Type B pancreatic cell (in vitro differentiated cells): ENCODE measurements around the gene CACNA1C. TPM values are rescaled to one million over a fixed set of nuclear protein-coding genes. Genes with fewer than 3 reads are reported as not detected.

Source experiments
- DNase-seq: peaks from one replicate; pipeline ENCODE4 v3.0.0; 2021; ENCODE audit warnings: mixed read lengths; ENCODE audit not compliant: unreplicated experiment; ENCODE audit errors: extremely low spot score
- H3K27ac Mint-ChIP-seq: 2 replicates; pipeline ENCODE4 v1.8.0; 2021; ENCODE audit warnings: mild to moderate bottlenecking, mixed read lengths
- H3K27me3 Mint-ChIP-seq: 2 replicates; pipeline ENCODE4 v1.8.0; 2021; ENCODE audit warnings: mixed read lengths
- H3K36me3 Mint-ChIP-seq: 2 replicates; pipeline ENCODE4 v1.8.0; 2021; ENCODE audit warnings: mixed read lengths
- H3K4me1 Mint-ChIP-seq: one replicate; pipeline ENCODE4 v1.8.0; 2021; ENCODE audit warnings: mixed read lengths; ENCODE audit not compliant: unreplicated experiment
- H3K4me3 Mint-ChIP-seq: 2 replicates; pipeline ENCODE4 v1.8.0; 2021; ENCODE audit warnings: mild to moderate bottlenecking, mixed read lengths
- H3K9me3 Mint-ChIP-seq: 2 replicates; pipeline ENCODE4 v1.8.0; 2021; ENCODE audit warnings: mixed read lengths
- CTCF ChIP-seq: fragments of 200-600 bp; sonication (generic); conservative IDR thresholded peaks from 2 replicates; pipeline ENCODE4 v1.5.0; 2021; ENCODE audit warnings: antibody characterized with exemption, mild to moderate bottlenecking
- total RNA-seq: library from RNA; stranded (reverse); gene quantifications from 2 replicates; pipeline ENCODE4 v1.2.1, GENCODE V29; 2021; ENCODE audit warnings: low replicate concordance

CACNA1C gene
- total RNA-seq, 1 donor from 2014 or later: 14.3 TPM

- H3K9me3 Mint-ChIP-seq: peaks cover 8% of the 10 kb centered on the region
- no peak overlapping the region for H3K4me3 Mint-ChIP-seq
- peaks cover 13% of the 10 kb centered on the region for H3K27me3 Mint-ChIP-seq
- peaks cover 58% of the 10 kb centered on the region for H3K4me1 Mint-ChIP-seq
- peaks cover 4% of the 10 kb centered on the region for H3K36me3 Mint-ChIP-seq
- DNase-seq: no peak
- TF ChIP-seq CTCF: no peak
- peak overlapping the region; percentile 78 for H3K27ac Mint-ChIP-seq
These were observed 234.4 kb downstream of the CACNA1C start for GRCh38 chr12:2287151-2287550.

- no peak for DNase-seq
- Mint-ChIP-seq H3K4me3 (peak overlapping the region; percentile 74), H3K27ac (peak overlapping the region; percentile 88), H3K4me1 (peaks cover 58% of the 10 kb centered on the region), H3K36me3 (peaks cover 4% of the 10 kb centered on the region), H3K9me3 (peaks cover 8% of the 10 kb centered on the region), H3K27me3 (peaks cover 13% of the 10 kb centered on the region)
- no peak for TF ChIP-seq CTCF
These were observed 234.8 kb downstream of the CACNA1C start for GRCh38 chr12:2287589-2287988.

GRCh38 chr12:2288001-2288400, 235.2 kb downstream of the CACNA1C start:
- H3K9me3 Mint-ChIP-seq: peaks cover 8% of the 10 kb centered on the region
- H3K27ac Mint-ChIP-seq: peak overlapping the region; percentile 88
- H3K4me1 Mint-ChIP-seq: peaks cover 61% of the 10 kb centered on the region
- peaks cover 13% of the 10 kb centered on the region for H3K27me3 Mint-ChIP-seq
- DNase-seq: no peak
- peaks cover under 1% of the 10 kb centered on the region for H3K36me3 Mint-ChIP-seq
- TF ChIP-seq CTCF: no peak
- peak overlapping the region; percentile 74 for H3K4me3 Mint-ChIP-seq

GRCh38 chr12:2288471-2288870, 235.7 kb downstream of the CACNA1C start:
- H3K27ac Mint-ChIP-seq: peak overlapping the region; percentile 88
- peaks cover 8% of the 10 kb centered on the region for H3K9me3 Mint-ChIP-seq
- TF ChIP-seq CTCF: no peak
- peaks cover 62% of the 10 kb centered on the region for H3K4me1 Mint-ChIP-seq
- H3K27me3 Mint-ChIP-seq: peaks cover 13% of the 10 kb centered on the region
- no peak for DNase-seq
- H3K4me3 Mint-ChIP-seq: no peak overlapping the region
- no peaks in the 10 kb centered on the region for H3K36me3 Mint-ChIP-seq

GRCh38 chr12:2288875-2289274, 236.1 kb downstream of the CACNA1C start:
- H3K36me3 Mint-ChIP-seq: no peaks in the 10 kb centered on the region
- TF ChIP-seq CTCF: no peak
- H3K27ac Mint-ChIP-seq: peak overlapping the region; percentile 88
- no peak overlapping the region for H3K4me3 Mint-ChIP-seq
- peaks cover 13% of the 10 kb centered on the region for H3K27me3 Mint-ChIP-seq
- H3K4me1 Mint-ChIP-seq: peaks cover 58% of the 10 kb centered on the region
- no peak for DNase-seq
- peaks cover 8% of the 10 kb centered on the region for H3K9me3 Mint-ChIP-seq

GRCh38 chr12:2289525-2289924, 236.7 kb downstream of the CACNA1C start:
- H3K4me3 Mint-ChIP-seq: no peak overlapping the region

More at GRCh38 chr12:2289525-2289924, 236.7 kb downstream of the CACNA1C start:
- no peak overlapping the region for H3K27ac Mint-ChIP-seq
- TF ChIP-seq CTCF: no peak
- H3K36me3 Mint-ChIP-seq: no peaks in the 10 kb centered on the region
- peaks cover 8% of the 10 kb centered on the region for H3K9me3 Mint-ChIP-seq
- DNase-seq: no peak
- peaks cover 13% of the 10 kb centered on the region for H3K27me3 Mint-ChIP-seq
- H3K4me1 Mint-ChIP-seq: peaks cover 52% of the 10 kb centered on the region
